ENCODE measurements around the gene HUS1. TPM values are rescaled to one million over a fixed set of nuclear protein-coding genes. Genes with fewer than 3 reads are reported as not detected.
A peak's percentile ranks its signal among the peaks of the same experiment; 100 is the strongest.

The HUS1 gene
- polyA plus RNA-seq, 2 of the 4 experiments (the other 2 are of a cell fraction), result 18.0 to 39.8 TPM

DNA sequence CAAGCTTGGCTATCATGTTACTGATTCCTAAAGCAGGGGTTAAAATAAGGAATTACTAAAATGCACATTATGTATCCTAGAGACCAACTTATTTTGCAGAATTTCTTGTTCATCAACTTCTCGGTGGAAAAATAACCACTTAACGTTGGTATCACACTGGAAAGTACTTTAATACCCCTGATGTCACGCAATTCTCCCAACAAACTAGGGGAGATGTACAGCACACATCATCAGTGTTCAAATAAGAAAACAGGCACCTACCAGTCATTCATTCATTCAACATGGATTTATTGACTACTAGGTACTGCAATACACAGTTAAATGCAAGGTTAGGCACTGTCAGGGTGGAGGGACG is 648 bp downstream of the HUS1 start:
- ChIA-PET POLR2A (interaction anchor here (1.5 kb wide), 1 partner anchor 110 kb away, joined by 4 read pairs; no protein-coding TSS in a partner anchor), CTCF (interaction anchor here (1.0 to 1.9 kb wide), 3 partner anchors 10 to 176 kb away, joined by 3 to 10 read pairs (median 6); no protein-coding TSS in a partner anchor)
- no peak for FAIRE-seq
- H3K4me3 ChIP-seq, result peak overlapping the region; percentile 83
- peak overlapping the region; percentile 81 to 93 for H3K27ac ChIP-seq
- peaks cover 6% of the 10 kb centered on the region; the same call in 2 of the 3 replicates for H3K4me1 ChIP-seq
- TF ChIP-seq HEYL (CRISPR knock-in tag; IDR thresholded peaks at IDR 0.05) (no peak), NPAS2 (CRISPR knock-in tag; IDR thresholded peaks at IDR 0.05; ENCODE audit: borderline replicate concordance) (no peak), CBX2 (IDR thresholded peaks at IDR 0.05; ENCODE audit: borderline replicate concordance, low read depth) (no peak), HOXA7 (CRISPR knock-in tag; IDR thresholded peaks at IDR 0.05) (no peak), ZSCAN20 (CRISPR knock-in tag; IDR thresholded peaks at IDR 0.05) (no peak), EHMT2 (IDR thresholded peaks at IDR 0.05; ENCODE audit: low read depth) (no peak), RFX5 (IDR thresholded peaks at IDR 0.05) (no peak)
- TF ChIP-seq, protein P1, sequence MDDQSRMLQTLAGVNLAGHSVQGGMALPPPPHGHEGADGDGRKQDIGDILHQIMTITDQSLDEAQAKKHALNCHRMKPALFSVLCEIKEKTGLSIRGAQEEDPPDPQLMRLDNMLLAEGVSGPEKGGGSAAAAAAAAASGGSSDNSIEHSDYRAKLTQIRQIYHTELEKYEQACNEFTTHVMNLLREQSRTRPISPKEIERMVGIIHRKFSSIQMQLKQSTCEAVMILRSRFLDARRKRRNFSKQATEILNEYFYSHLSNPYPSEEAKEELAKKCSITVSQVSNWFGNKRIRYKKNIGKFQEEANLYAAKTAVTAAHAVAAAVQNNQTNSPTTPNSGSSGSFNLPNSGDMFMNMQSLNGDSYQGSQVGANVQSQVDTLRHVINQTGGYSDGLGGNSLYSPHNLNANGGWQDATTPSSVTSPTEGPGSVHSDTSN (IDR thresholded peaks at IDR 0.05), result no peak
- TF ChIP-seq, protein P2, sequence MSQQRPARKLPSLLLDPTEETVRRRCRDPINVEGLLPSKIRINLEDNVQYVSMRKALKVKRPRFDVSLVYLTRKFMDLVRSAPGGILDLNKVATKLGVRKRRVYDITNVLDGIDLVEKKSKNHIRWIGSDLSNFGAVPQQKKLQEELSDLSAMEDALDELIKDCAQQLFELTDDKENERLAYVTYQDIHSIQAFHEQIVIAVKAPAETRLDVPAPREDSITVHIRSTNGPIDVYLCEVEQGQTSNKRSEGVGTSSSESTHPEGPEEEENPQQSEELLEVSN (IDR thresholded peaks at IDR 0.05; ENCODE audit: borderline replicate concordance, low read depth), result no peak
- ATAC-seq, result no peak
- no peak for DNase-seq (ENCODE audit: low read depth in 1 of 2, low spot score in 1 of 2)
- peak overlapping the region; percentile 93 for H3K4me2 ChIP-seq
- WGBS (ENCODE audit: missing lambda C conversion rate), result 7% methylated on average over 4 of the region's 4 CpGs
- no peaks in the 10 kb centered on the region for H3K9me3 ChIP-seq

DNA sequence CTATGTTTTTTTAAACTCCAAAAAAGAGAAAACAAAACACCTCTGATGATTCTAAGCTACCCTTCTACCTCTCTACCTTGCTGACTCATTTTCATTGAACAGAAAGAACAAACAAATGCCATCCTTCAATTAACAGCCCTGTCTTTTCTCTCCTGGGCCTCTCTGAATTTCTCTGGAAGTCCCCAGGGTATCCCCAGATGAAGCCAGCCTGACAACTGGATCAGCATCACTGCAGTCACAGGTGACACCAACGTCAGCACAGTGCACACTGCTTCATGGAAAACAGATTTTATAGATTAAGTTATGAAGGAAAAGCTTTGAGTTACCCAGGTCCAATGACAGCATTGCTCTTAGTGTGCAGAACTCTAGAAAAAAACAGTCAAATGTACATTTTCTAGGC is 5.7 kb downstream of the HUS1 start:
- DNase-seq (ENCODE audit: low read depth in 1 of 2, low spot score in 1 of 2) (no peak), FAIRE-seq (no peak), ATAC-seq (no peak)
- WGBS (ENCODE audit: missing lambda C conversion rate), result 81% methylated on average over 1 of the region's 1 CpG
- no peak overlapping the region for H3K27ac ChIP-seq
- no peak overlapping the region for H3K4me2 ChIP-seq
- CTCF ChIA-PET, result interaction anchor here (0.7 to 2.5 kb wide), 6 partner anchors 29 to 708 kb away, joined by 3 to 11 read pairs (median 4); no protein-coding TSS in a partner anchor
- POLR2A ChIA-PET, result no interaction called here
- TF ChIP-seq FOSL2 (IDR thresholded peaks at IDR 0.05) (no peak), FOSL2 (CRISPR knock-in tag; IDR thresholded peaks at IDR 0.05) (no peak), CHD2 (IDR thresholded peaks at IDR 0.05; ENCODE audit: low read length, partially characterized antibody) (no peak), CHD4 (IDR thresholded peaks at IDR 0.05; ENCODE audit: borderline replicate concordance) (no peak), ZSCAN20 (CRISPR knock-in tag; IDR thresholded peaks at IDR 0.05) (no peak), CBX2 (IDR thresholded peaks at IDR 0.05; ENCODE audit: borderline replicate concordance, low read depth) (no peak), MYC (IDR thresholded peaks at IDR 0.05; ENCODE audit: borderline replicate concordance, low read length) (no peak), NFE2L2 (conservative IDR thresholded peaks at IDR 0.05; ENCODE audit: low read length) (no peak), KDM5A (IDR thresholded peaks at IDR 0.05) (no peak), POLR2A (IDR thresholded peaks at IDR 0.05; ENCODE audit: low read length) (no peak), HDAC2 (IDR thresholded peaks at IDR 0.05) (no peak), JUNB (IDR thresholded peaks at IDR 0.05) (no peak)
- TF ChIP-seq, protein P3, sequence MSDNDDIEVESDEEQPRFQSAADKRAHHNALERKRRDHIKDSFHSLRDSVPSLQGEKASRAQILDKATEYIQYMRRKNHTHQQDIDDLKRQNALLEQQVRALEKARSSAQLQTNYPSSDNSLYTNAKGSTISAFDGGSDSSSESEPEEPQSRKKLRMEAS (IDR thresholded peaks at IDR 0.05), result no peak
- TF ChIP-seq, protein P2 (IDR thresholded peaks at IDR 0.05; ENCODE audit: borderline replicate concordance, low read depth), result no peak
- H3K9me3 ChIP-seq, result no peaks in the 10 kb centered on the region
- H3K4me3 ChIP-seq, result no peak overlapping the region
- H3K4me1 ChIP-seq, result peaks cover 6% of the 10 kb centered on the region; the same call in 2 of the 3 replicates

DNA sequence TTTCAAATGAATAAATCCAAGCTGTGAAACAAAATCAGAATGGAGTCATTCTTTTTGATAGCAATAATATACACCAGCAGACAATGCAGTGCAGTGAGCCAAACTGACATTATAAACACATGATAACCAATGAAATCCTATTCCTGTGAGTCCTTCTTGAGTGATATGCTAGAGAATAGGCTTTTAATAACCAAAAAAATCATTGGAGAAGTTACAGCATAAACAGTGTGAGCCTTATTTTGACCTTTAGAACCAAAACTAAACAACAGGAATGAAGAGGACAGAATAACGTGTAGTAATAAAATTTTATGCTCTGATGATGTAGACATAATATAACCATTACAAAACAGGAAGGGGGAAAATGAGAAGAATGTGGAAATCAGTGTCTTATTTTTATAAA is 8.7 kb downstream of the HUS1 start:
- Histone ChIP-seq H3K9me3 (no peaks in the 10 kb centered on the region), H3K27ac (no peak overlapping the region), H3K4me3 (no peak overlapping the region), H3K4me2 (no peak overlapping the region), H3K4me1 (no peaks in the 10 kb centered on the region)
- TF ChIP-seq FOSB (CRISPR knock-in tag; IDR thresholded peaks at IDR 0.05) (no peak), ESRRA (IDR thresholded peaks at IDR 0.05; ENCODE audit: borderline replicate concordance, low read length) (no peak), NFE2L2 (conservative IDR thresholded peaks at IDR 0.05; ENCODE audit: low read length) (no peak)
- WGBS (ENCODE audit: missing lambda C conversion rate), result 63% methylated on average over 1 of the region's 1 CpG
- FAIRE-seq, result no peak
- CTCF ChIA-PET, result interaction anchor here (0.7 to 1.3 kb wide), 4 partner anchors 17 to 704 kb away, joined by 3 to 5 read pairs (median 3); no protein-coding TSS in a partner anchor
- ATAC-seq, result no peak
- no peak for DNase-seq (ENCODE audit: low read depth in 1 of 2, low spot score in 1 of 2)
- POLR2A ChIA-PET, result interaction anchor here (0.7 kb wide), 1 partner anchor 308 kb away, joined by 3 read pairs; no protein-coding TSS in a partner anchor

All from A549 (cell line).